HepG2 (cell line): ENCODE data around the gene TMEM258. TPM values are rescaled to one million over a fixed set of nuclear protein-coding genes. Genes with fewer than 3 reads are reported as not detected.

Source experiments
- ATF7 ChIP-seq, 2 experiments: fragments of 450-650 bp in 1 of 2; sonication (generic) in 1 of 2; formaldehyde crosslinking in 1 of 2; IDR thresholded peaks; 2 replicates each; pipeline versions ENCODE4 v1.4.0 to v1.6.1; 2016 to 2020; ENCODE audit warnings: antibody characterized with exemption in 1 of 2, mild to moderate bottlenecking in 1 of 2, missing genetic modification reagents in 1 of 2
- HDAC1 ChIP-seq: sonication (generic); formaldehyde crosslinking; IDR thresholded peaks from 2 replicates; pipeline ENCODE4 v1.5.1; 2020; ENCODE audit warnings: mild to moderate bottlenecking, missing genetic modification reagents
- MAFF ChIP-seq: IDR thresholded peaks from 2 replicates; pipeline ENCODE4 v1.6.1; 2011; ENCODE audit warnings: low read depth, low read length, improper control_type of control experiment
- MLLT10 ChIP-seq: sonication (generic); formaldehyde crosslinking; IDR thresholded peaks from 2 replicates; pipeline ENCODE4 v1.4.0; 2020; ENCODE audit warnings: missing genetic modification reagents
- MTF1 ChIP-seq: sonication (generic); formaldehyde crosslinking; IDR thresholded peaks from 2 replicates; pipeline ENCODE4 v1.5.0; 2020; ENCODE audit warnings: missing genetic modification reagents
- MYC ChIP-seq: sonication (generic); formaldehyde crosslinking; IDR thresholded peaks from 2 replicates; pipeline ENCODE4 v1.9.0; 2021; ENCODE audit warnings: missing genetic modification reagents, borderline replicate concordance
- NCOA2 ChIP-seq: sonication (generic); formaldehyde crosslinking; IDR thresholded peaks from 2 replicates; pipeline ENCODE4 v1.8.0; 2022; ENCODE audit warnings: inconsistent platforms
- NFKB2 ChIP-seq: sonication (generic); formaldehyde crosslinking; IDR thresholded peaks from 2 replicates; pipeline ENCODE4 v1.4.0; 2020; ENCODE audit warnings: missing genetic modification reagents, borderline replicate concordance
- NFYB ChIP-seq: sonication (generic); formaldehyde crosslinking; IDR thresholded peaks from 2 replicates; pipeline ENCODE4 v1.4.0; 2020; ENCODE audit warnings: missing genetic modification reagents
- POLR2A ChIP-seq, 2 experiments: IDR thresholded peaks; 2 replicates each; pipeline ENCODE4 v1.6.1; 2011; ENCODE audit warnings: low read depth in 2 of 2, low read length in 2 of 2, mild to moderate bottlenecking in 1 of 2, moderate library complexity in 1 of 2; ENCODE audit not compliant: insufficient read depth in 1 of 2
- RBFOX2 ChIP-seq: fragments of 200-400 bp; formaldehyde crosslinking; IDR thresholded peaks from 2 replicates; pipeline ENCODE4 v1.6.1; 2017; ENCODE audit warnings: low read depth, mild to moderate bottlenecking, low read length
- RXRA ChIP-seq: sonication (generic); formaldehyde crosslinking; IDR thresholded peaks from 2 replicates; pipeline ENCODE4 v1.5.1; 2020; ENCODE audit warnings: missing genetic modification reagents
- TEAD3 ChIP-seq: optimal IDR thresholded peaks from 2 replicates; pipeline ENCODE3; 2016; ENCODE audit warnings: borderline replicate concordance
- TSC22D2 ChIP-seq: sonication (generic); formaldehyde crosslinking; IDR thresholded peaks from 2 replicates; pipeline ENCODE4 v1.5.1; 2020; ENCODE audit warnings: missing genetic modification reagents, mild to moderate bottlenecking, borderline replicate concordance
- UBTF ChIP-seq: sonication (generic); formaldehyde crosslinking; IDR thresholded peaks from 2 replicates; pipeline ENCODE4 v1.4.0; 2020; ENCODE audit warnings: mild to moderate bottlenecking, missing genetic modification reagents
- ZBTB10 ChIP-seq: sonication (generic); formaldehyde crosslinking; IDR thresholded peaks from 2 replicates; pipeline ENCODE4 v1.4.0; 2020; ENCODE audit warnings: missing genetic modification reagents, borderline replicate concordance
- ZFP90 ChIP-seq: sonication (generic); formaldehyde crosslinking; IDR thresholded peaks from 2 replicates; pipeline ENCODE4 v1.8.0; 2022; ENCODE audit warnings: missing genetic modification reagents, mild to moderate bottlenecking, inconsistent platforms, borderline replicate concordance
- ZNF280B ChIP-seq: sonication (generic); formaldehyde crosslinking; IDR thresholded peaks from 2 replicates; pipeline ENCODE4 v1.5.0; 2020; ENCODE audit warnings: missing genetic modification reagents, mild to moderate bottlenecking, borderline replicate concordance
- ZNF414 ChIP-seq: sonication (generic); formaldehyde crosslinking; IDR thresholded peaks from 2 replicates; pipeline ENCODE4 v1.5.0; 2020; ENCODE audit warnings: missing genetic modification reagents
- ZNF639 ChIP-seq: conservative IDR thresholded peaks from 2 replicates; pipeline ENCODE4 v1.6.1; 2018; ENCODE audit warnings: missing genetic modification reagents
- ZNF790 ChIP-seq: sonication (generic); formaldehyde crosslinking; IDR thresholded peaks from 2 replicates; pipeline ENCODE4 v1.8.0; 2022; ENCODE audit warnings: missing genetic modification reagents, mild to moderate bottlenecking, borderline replicate concordance
- polyA plus RNA-seq, 8 experiments: library from polyadenylated mRNA; depleted of rRNA in 3 of 8; stranded (reverse) in 7 of 8; unstranded in 1 of 8; fragments of >200 nt; fragmentation: Illumina TruSeq in 4 of 8; extraction: Trizol in 4 of 8; gene quantifications; 2 replicates each; pipeline versions ENCODE4 v1.2.1 to v1.2.3, GENCODE V29; 2011 to 2016; ENCODE audit warnings: low read depth in 4 of 8, missing spikeins in 1 of 8, mixed read lengths in 1 of 8; ENCODE audit not compliant: insufficient read depth in 1 of 8
- total RNA-seq, 5 experiments: library from RNA; depleted of rRNA; stranded (reverse); fragments of >200 nt; fragmentation: Illumina TruSeq; extraction: Trizol; gene quantifications; 2 replicates each; pipeline ENCODE4 v1.2.3, GENCODE V29; 2016; ENCODE audit warnings: low read depth in 1 of 5

The TMEM258 gene
- total and polyA plus RNA-seq, 2 of the 13 experiments (the other 11 are each of a cell fraction or from before 2014, with no cell fraction given) = 175 to 424 TPM

GRCh38 chr11:61768376-61769076 lies 23.9 kb downstream of the TMEM258 start (continued):
- TF ChIP-seq POLR2A (IDR thresholded peaks at IDR 0.05; ENCODE audit: insufficient read depth in 1 of 2, low read depth in 2 of 2, low read length in 2 of 2) (0 out of 4 replicates have a peak, but pooled peaks of 1 of the 2 experiments have one; percentile 6), MTF1 (CRISPR knock-in tag) (no peak), ZFP90 (CRISPR knock-in tag) (no peak), ZBTB10 (0 out of 2 replicates have a peak, but pooled peaks have one; percentile 30), ZNF280B (no peak), MYC (CRISPR knock-in tag) (peak; percentile 11; the same call in 1 of the 2 replicates), UBTF (CRISPR knock-in tag) (no peak), HDAC1 (no peak), NCOA2 (CRISPR knock-in tag) (no peak), MLLT10 (CRISPR knock-in tag) (no peak), NFKB2 (CRISPR knock-in tag) (no peak), MAFF (no peak), TSC22D2 (CRISPR knock-in tag) (no peak), ATF7 (IDR thresholded peaks at IDR 0.05) (no peak), ATF7 (CRISPR knock-in tag; IDR thresholded peaks at IDR 0.05) (no peak), ZNF639 (CRISPR knock-in tag) (no peak), ZNF414 (CRISPR knock-in tag) (0 out of 2 replicates have a peak, but pooled peaks have one; percentile 21), RBFOX2 (no peak), TEAD3 (CRISPR knock-in tag) (peak; percentile 8), NFYB (no peak), RXRA (no peak), ZNF790 (no peak)
